ENCODE data around the gene SORCS2. TPM values are rescaled to one million over a fixed set of nuclear protein-coding genes. Genes with fewer than 3 reads are reported as not detected.

The SORCS2 gene
- total and polyA plus RNA-seq, 2 of the 8 experiments (the other 6 are each of a cell fraction or from before 2014, with no cell fraction given) = 0.36 to 1.8 TPM

- TF ChIP-seq CTCF (IDR thresholded peaks at IDR 0.05; ENCODE audit: control extremely low read depth in 1 of 3, insufficient read depth in 1 of 3, low read depth in 1 of 3, low read length in 3 of 3) = no peak
- no peak for TF ChIP-seq CBX5 (IDR thresholded peaks at IDR 0.05; ENCODE audit: low read depth, low read length)
- TF ChIP-seq SIRT6 (IDR thresholded peaks at IDR 0.05; ENCODE audit: low read length) = no peak
- TF ChIP-seq RNF2 (IDR thresholded peaks at IDR 0.05; ENCODE audit: borderline replicate concordance, low read depth, low read length, missing control alignments, poor library complexity, severe bottlenecking) = no peak
Observed at GRCh38 chr4:7432531-7433375, 240.4 kb downstream of the SORCS2 start (continued).
